NCI-H2081 treated with DMSO at 0.1 percent for 48 hours (cell line): Measurements from ENCODE around the gene SHF.
"Not testable (repeated sequence)": the region's sequence is repeated elsewhere in the genome, so short reads cannot be mapped to it uniquely, and the experiment has no call there.

ENCODE experiments used
- DNase-seq: peaks from one replicate; lab custom pipeline; 2025; lab: John Stamatoyannopoulos, UW

SHF gene

DNA sequence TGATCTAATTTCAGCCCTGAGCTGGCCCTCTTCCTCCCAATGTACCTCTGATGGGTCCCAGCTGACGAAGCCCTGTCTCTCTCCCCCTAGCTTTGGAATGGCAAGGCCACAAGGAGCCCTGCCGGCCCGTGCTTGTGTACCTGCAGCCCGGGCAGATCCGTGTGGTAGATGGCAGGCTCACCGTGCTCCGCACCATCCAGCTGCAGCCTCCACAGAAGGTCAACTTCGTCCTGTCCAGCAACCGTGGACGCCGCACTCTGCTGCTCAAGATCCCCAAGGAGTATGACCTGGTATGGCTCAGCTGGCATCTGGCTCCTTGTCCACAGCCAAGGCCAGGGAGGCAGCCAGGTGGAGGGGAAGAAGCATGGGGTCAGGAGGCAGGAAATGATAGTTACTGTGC is 43.8 kb downstream of the SHF start:
- DNase-seq, result no peak

DNA sequence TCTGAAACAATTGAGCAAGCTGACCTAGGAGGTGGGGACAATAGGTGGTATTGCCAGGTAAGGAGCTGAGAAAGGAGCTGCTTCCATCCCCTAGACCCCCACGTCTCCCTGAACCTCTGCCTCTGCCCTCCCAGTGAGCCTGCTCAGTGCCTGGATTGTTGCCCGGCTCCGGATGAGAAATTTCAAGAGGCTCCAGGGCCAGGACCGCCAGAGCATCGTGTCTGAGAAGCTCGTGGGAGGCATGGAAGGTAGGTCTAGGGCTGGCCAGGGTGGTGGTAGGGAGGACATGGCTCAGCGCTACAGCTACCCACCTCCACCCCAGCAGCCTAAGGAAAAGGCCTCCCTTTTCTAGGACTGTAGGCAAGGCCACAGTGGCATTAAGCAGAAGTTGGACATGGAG is 44.7 kb downstream of the SHF start:
- DNase-seq, result no peak

DNA sequence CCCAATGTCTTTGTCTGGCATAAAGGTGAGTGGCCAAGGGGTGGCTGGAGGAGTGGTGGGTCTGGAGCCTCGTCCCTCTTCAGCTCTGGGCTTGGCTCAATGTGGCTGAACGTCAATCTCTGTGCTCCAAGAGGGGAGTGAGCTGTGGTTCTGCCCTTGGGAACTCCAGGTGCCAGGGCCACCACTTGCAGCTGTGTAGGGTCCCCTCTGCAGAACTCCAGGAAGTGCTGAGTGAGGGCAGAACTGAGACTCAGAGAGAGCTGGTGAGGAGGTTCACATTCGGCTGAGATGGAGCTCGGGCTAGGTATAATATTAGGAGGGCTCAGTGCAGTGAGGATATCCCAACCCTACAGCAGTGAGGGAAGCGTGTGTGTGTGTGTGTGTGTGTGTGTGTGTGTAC is 46.4 kb downstream of the SHF start:
- no peak for DNase-seq

DNA sequence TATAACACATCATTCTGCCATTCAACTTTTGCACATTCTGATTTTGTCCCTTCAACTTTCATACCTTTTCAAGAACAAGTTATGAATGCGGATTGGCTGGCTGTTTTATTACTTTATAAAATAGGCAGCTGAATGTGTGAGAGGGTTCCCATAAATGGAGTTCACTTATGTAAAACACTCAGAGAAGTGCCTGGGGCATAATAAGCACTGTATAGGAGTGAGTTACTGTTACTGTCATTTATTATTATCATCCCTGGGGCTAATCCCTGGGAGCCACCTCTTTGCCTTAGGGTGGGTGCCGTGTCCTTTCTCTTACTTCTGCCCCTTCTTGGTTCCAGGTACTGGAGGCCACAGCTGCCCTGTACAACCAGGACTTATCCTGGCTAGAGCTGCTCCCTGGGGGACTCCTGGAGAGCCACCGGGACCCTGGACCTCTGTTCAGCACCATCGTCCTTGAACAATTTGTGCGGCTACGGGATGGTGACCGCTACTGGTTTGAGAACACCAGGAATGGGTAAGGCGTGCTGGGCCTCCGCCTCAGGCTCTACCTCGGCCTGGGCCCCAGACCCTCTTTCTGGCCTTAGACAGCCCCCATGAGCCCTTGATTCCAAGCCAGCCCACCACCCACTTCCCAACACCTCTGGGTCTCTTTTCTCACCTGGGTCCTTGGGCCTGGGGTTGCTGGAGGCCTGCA is 47.1 kb downstream of the SHF start:
- no peak for DNase-seq

DNA sequence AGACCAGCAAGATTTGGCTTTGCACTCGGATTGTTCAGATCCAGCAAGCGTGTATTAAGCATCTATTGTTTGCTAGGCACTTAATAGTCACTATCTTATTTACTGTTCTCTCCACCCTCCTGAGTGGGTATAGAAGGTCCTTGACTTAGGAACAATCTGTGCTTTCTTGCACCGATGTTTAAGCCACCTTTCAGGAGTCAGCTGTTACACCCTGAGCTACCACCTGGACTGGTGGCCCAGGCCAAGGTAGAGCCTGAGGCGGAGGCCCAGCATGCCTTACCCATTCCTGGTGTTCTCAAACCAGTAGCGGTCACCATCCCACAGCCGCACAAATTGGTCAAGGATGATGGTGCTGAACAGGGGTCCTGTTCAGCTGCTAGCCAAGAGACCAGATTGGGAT is 48.0 kb downstream of the SHF start:
- no peak for DNase-seq

DNA sequence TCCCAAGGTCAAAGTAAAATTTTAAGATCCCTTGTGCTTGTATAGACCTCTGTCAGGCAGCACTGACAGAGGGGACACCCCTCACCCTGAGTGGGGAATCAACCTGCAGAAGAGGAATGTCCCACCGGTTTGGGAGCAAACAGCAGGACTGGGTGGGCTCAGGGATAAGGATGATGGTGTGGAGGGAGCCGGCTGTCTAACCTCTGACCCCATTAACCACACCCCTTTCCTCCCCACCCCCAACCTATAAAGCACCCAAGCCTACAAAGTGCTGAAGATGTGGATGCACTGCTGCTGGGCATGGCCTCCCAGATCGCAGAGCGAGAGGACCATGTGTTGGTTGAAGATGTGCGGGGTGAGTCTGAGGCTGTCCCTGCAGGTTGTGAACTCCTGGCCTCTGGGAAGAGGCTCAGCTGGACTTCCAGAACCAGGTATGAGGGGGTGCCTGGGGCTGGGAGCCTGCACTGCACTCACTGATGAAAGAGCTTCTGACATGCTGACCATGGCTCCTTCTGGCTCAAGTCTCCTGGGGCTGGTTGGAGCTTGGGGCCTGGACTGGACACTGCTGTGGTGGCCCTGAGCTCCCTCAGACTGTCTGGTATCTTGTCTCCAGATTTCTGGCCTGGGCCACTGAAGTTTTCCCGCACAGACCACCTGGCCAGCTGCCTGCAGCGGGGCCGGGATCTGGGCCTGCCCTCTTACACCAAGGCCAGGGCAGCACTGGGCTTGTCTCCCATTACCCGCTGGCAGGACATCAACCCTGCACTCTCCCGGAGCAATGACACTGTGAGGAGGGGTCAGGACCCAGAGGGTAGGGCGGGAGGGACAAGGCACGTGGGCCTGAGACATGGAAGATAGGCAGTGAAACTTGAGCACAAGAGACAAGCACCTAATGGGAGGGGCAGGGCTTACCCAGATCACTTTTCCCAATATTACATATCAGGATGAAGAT is 48.7 kb downstream of the SHF start:
- DNase-seq, result no peak

DNA sequence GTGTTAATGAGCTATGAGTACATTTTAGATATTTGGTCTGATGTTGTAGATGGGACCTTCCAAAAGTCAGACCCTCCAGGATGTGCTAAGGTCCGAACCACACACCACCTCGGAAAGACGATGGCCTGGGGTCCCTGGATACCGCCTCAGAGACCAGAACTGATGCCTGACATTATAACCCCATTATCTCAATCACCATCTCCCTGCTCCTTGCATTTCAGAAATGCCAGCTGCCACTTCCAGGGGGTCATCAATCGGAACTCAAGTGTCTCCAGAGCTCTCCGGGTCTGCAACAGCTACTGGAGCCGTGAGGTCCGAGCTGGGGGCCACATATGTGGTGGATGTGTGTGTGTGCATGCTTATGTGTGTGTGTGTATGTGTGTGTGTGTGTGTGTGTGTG is 50.1 kb downstream of the SHF start:
- DNase-seq, result no peak

DNA sequence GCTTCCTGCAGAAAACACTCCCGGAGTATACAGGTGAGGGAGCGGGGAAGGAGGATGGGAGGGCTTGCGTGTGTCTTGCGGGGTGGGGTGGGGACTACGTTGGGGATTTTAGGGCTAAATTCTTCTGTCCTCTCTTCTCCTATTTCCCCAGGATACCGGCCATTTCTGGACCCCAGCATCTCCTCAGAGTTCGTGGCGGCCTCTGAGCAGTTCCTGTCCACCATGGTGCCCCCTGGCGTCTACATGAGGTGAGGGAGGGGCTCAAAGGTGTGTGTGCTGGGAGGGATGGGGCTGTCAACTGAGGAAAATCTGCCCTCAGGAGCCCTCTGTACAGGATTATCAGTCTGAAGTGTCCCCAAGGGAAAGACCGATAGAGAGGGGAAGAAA is 51.4 kb downstream of the SHF start:
- DNase-seq, result no peak

DNA sequence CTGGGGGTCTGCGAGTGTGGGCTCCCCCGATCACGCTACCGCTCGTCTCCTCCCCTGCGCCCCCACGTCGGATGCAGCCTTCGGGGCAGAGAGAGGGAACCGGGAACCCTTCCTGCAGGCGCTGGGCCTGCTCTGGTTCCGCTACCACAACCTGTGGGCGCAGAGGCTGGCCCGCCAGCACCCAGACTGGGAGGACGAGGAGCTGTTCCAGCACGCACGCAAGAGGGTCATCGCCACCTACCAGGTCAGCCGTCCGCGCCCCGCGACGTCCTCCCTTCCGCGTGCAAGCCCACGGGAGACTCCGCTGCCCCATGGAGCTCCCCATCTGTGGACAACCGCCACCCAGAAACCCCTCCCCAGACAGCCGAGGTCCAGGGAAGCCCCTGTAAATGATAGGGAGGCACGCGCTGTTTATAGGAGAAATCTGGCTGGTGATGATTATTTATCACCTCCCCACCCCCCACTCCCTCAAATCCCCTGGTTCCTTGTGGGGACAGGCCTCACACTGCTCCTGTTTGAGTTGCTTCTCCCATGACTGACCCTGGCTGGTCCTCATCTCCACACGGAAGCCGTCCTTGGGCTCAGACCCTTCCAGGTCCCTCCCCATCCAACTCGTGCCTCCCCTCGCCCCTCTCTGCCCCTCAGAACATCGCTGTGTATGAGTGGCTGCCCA is 51.9 kb downstream of the SHF start:
- not testable (repeated sequence) for DNase-seq

DNA sequence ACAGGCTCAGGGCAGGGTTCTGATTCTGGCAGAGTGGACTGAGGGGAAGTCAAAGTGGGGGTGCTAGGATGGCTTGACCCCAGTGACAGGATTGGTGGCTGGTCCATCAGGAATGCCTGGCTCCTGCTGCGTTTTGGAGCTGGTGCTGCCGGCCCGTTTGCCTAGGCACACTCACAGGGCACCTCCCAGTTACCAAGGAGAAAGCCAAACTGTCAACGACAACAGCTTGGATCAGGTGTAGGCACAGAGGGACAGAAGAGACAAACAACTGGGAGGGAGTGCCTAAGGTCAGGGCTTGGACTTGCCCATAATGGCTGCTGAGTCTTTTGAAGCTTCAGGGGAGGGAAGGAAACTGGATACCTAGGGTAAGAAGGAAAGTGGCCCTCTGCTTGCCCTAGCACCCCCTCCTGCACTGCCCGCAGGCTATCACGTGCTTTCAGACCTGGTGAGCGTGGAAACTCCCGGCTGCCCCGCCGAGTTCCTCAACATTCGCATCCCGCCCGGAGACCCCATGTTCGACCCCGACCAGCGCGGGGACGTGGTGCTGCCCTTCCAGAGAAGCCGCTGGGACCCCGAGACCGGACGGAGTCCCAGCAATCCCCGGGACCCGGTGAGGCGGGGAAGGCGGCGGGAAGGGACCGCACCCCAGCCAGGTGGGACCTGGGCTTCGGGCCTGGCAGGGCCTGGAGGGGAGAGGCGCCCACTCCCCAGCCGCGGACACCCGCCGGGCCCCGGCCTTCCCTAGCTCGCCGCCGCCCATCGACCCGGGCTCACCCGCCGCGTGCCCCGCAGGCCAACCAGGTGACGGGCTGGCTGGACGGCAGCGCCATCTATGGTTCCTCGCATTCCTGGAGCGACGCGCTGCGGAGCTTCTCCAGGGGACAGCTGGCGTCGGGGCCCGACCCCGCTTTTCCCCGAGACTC is 52.8 kb downstream of the SHF start:
- DNase-seq, result no peak

DNA sequence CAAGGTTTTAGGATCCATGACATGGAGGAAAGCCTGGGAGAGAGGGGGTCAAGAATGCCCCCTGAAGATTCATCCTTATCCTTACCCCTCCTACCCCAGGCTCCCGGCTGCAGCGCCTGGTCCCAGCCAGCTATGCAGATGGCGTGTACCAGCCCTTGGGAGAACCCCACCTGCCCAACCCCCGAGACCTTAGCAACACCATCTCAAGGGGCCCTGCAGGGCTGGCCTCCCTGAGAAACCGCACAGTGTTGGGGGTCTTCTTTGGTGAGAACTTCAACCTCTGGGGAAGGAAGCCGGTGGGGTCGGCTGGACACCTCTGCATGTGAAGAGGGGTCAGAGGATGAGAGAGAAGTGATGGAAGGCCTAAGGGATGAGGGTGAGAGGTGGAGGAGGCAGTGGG is 53.7 kb downstream of the SHF start:
- no peak for DNase-seq

DNA sequence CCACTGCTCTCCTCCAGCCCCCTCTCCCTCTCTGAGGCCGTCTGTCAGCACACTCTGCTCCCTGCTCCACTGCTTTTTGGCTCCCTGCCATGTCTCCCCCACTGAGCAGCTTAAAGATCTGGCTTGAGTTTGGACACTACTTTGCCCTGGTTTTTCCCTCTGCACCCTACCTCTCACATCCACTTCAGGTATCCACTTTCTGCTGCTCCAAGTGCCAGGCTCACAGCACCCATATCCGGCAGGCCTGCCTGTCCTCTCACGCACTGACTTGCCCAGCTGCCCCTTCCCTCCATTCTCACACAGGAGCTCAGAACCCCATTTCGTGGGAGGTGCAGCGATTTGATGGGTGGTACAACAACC is 54.2 kb downstream of the SHF start:
- DNase-seq, result no peak

DNA sequence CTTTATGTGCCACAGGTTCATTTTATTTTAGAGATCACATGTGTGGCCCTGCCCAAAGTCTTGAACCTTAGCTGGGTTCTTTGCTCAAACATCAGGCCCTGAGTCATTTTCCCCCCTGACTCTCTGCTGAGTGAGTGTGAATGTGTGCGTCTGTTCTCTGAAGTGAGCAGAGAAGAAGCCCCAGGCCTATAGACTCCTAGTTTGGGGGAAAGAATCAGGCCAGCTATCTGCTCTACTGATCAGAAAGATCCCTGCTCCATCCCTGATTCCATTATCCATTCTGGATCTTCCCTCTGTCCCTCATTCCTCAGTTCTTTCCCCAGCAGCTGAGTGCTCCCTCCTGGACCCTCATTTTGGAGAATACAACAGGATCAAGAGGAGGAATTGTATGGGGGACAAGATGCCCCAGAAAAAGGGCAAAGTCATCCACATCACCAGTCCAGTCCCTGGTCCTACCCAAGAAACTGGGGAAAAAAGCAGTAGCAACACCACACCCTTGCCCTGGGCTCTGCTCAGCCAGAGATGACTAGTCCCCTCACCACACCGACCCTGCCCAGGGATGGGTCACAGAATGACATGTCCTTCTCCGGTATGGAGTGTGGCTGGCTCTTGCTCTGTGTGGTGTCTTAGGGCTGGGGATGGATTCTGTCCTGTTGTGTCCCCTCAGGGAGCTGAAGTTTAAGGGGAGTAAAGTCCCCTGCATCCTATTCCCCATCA is 54.8 kb downstream of the SHF start:
- no peak for DNase-seq

DNA sequence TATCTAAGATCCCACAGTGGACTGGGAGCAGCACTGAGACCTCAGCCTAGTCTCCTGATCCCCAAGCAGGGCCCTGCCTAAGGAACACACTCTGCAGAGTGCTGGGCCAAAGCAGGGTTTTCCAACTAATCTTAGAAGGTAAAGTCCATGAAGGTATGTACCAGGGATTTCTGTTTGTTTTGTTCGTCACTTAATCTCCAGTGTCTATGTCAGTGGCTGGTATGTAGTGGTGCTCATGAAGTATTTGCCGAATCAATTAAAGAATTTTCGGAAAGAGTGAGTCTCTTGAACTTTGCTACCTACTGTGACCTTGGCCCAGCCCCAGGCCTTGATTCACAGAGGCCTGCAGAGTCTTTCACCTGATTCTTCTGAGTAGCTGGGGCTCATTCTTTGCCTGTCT is 56.3 kb downstream of the SHF start:
- DNase-seq, result no peak

DNA sequence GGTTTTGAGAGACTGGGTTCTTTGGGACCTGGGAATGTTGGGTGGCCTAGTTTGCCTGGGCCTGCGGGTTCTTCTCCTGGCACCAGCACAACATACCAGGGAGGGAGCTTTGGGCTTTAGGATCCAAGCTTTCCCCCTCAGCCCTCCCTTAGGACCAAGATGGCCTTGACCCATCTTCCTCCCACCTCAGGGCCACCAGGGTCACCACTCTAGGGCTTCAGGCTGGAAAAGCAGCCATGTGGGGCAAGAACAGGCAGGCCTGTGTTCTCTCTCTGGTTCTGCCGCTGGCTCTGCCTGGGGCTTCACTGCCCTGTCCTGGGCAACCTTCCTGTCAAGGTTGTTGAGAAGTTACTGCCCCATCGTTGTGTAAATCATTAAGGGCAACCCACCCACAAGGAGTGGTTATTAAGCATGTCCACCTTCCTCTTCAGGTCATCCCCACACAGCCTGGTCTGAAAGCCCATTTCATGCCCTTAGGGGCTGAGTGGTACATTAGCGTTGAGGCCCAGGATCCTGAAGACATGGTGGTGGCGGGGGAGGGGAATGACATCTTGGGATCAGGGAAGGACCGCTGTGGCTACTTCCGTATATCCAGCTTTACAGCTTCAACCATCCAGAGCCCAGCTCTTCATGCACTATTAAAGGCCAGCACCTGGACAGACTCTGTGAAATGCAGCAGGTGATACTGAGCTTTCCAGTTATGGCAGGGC is 57.3 kb downstream of the SHF start:
- no peak for DNase-seq

DNA sequence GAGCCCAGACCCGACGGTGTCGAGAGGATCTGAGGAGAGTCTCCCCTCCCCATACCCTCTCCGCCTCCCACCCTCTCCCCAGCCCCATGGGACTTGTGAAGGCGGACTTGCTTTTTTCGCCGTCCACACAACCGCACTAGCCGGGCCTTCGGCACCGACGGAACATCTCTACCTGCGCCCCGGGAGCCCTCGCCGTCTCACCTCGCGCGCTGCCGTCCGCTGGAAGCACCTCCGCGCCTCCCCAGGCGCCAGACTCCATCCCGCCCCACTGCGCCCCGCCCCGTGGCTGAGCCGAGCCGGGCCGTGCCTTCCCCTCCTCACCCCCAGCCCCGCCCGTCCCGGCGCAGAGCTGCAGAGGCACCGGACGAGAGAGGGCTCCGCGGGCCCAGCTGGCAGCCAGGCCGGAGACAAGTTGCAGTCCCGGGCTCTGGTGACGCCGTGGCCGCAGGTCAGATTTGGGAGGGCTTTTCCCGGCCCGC is 58.1 kb downstream of the SHF start, which contains the start of the genes DUOX1 and DUOXA1:
DUOX1 (plus strand) TSS at position 344 of the 479 bp plus-strand sequence. CDS start 1,973 bp downstream, outside the sequence.
DUOXA1 (minus strand) TSS at position 229 of the 479 bp plus-strand sequence. CDS start 6,865 bp downstream, outside the sequence.
- no peak for DNase-seq

DNA sequence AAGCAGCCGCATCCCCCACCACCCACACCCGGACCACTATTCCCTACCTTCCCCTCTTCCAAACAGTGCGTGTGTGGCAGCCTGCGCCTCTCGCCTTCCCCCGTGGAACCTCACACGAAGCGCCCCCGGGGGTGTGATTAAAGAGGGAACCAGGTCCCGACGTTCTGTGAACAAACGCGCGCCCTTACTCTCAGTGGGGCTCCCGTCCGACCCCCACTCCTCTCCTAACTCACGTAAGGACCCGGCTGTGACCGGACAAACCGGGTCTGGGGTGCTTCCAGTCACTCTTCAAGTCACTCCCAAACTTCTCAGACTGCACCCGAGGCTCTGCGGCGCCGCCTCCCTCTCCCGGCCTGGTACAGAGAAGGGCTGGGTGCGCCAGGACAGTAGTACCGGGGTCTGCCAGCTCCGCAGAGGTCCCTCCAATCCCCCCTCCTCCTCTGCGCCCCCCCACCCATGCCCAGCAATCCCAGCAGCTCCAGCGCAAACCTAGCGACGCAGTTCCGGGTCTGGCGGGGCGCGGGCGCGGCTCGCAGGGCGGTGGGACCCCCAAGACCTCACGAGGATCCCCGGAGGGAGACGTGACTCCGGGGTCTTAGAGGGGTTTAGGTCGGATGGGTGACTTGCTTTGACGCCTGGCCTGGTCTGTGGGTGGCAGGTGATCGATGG is 58.7 kb downstream of the SHF start:
- no peak for DNase-seq

DNA sequence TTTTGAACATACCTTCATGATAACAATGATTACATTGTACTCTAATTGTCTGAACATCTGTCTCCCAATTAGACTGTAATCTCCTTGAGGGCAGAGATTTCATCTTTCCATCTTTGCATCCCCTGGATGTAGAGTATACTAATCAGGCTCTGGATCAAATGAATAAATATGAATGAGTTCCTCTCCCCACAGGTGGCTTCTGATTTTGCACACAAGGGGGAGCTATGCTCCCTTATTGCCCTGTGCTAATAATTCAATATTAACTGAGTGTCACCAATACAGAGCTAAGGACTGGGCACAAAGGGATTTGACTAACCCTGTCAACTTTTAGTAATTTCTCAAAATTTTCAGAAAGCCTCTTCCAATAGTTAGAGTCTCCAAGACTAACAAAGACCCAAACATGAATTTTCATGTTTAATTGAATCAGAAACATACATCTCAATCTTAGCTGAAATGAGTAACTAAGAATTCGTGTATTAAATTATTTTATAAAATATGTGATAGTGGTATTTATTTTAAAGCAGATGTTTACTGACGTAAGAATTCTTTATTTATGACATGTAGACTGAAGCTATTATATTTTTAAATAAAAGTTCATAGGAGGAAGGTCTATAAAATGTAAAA is 61.1 kb downstream of the SHF start:
- DNase-seq, result no peak

DNA sequence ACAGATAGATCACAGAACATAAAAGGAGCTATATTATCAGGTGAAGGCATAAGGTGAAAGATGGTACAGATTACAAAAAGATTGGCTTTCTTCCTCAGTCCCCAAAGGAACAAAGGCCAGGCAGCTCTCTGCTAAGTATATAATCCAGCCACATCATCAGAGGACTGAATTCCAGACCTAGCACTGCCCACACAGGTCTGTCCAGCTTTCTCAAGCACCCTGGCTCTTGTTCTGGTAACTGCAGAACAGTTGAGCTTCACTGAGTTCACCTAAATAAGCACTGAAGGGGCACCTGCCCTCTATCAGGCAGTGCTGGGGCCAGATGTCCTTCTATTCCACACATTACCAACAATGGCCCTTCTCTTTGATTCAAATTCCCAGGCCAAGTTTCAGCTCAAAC is 64.4 kb downstream of the SHF start:
- DNase-seq, result no peak
